Measurements from ENCODE around the gene KRT40.

- TF ChIP-seq EZH2phosphoT487 (IDR thresholded peaks at IDR 0.05; ENCODE audit: low read depth) (no peak), CTCF (IDR thresholded peaks at IDR 0.05; ENCODE audit: low read depth, low read length) (no peak)
These were observed 46.7 kb downstream of the KRT40 start, which contains the start of gene KRT23 for GRCh38 chr17:40937384-40937819.
